ENCODE results near the gene RFX2. TPM values are rescaled to one million over a fixed set of nuclear protein-coding genes. Genes with fewer than 3 reads are reported as not detected.

Gene RFX2
- total RNA-seq, 6 experiments from 2014 or later = 6.3 to 9.5 (median 6.9) TPM

GRCh38 chr19:6138066-6138465 lies 27.8 kb upstream of the RFX2 start:
- Mint-ChIP-seq H3K4me1 (ENCODE audit: low read depth) (peaks cover 5% of the 10 kb centered on the region), H3K4me3 (no peak overlapping the region), H3K9me3 (no peaks in the 10 kb centered on the region; the same call in 1 of the 2 replicates), H3K27ac (no peak overlapping the region), H3K27me3 (ENCODE audit: insufficient read depth) (peaks cover 12% of the 10 kb centered on the region), H3K36me3 (ENCODE audit: low read depth) (no peaks in the 10 kb centered on the region)
- no peak for DNase-seq
- TF ChIP-seq CTCF (IDR thresholded peaks at IDR 0.05) = no peak

- no peak overlapping the region for H3K4me3 Mint-ChIP-seq
- H3K36me3 Mint-ChIP-seq (ENCODE audit: low read depth) = no peaks in the 10 kb centered on the region
- H3K9me3 Mint-ChIP-seq = no peaks in the 10 kb centered on the region
- no peak overlapping the region for H3K27ac Mint-ChIP-seq
- peaks cover 4% of the 10 kb centered on the region; the same call in 1 of the 2 replicates for H3K27me3 Mint-ChIP-seq (ENCODE audit: insufficient read depth)
- no peak for DNase-seq
- TF ChIP-seq CTCF (IDR thresholded peaks at IDR 0.05) = no peak
- H3K4me1 Mint-ChIP-seq (ENCODE audit: low read depth) = peaks cover 4% of the 10 kb centered on the region
Measured at GRCh38 chr19:6133231-6133630, 22.9 kb upstream of the RFX2 start.

- no peak for TF ChIP-seq CTCF (IDR thresholded peaks at IDR 0.05)
- Mint-ChIP-seq H3K36me3 (ENCODE audit: low read depth) (no peaks in the 10 kb centered on the region), H3K4me1 (ENCODE audit: low read depth) (no peaks in the 10 kb centered on the region), H3K27me3 (ENCODE audit: insufficient read depth) (peaks cover 2% of the 10 kb centered on the region; the same call in 1 of the 2 replicates), H3K4me3 (no peak overlapping the region), H3K27ac (no peak overlapping the region), H3K9me3 (peaks cover 4% of the 10 kb centered on the region)
- no peak for DNase-seq
Measured at GRCh38 chr19:6132482-6132881, 22.2 kb upstream of the RFX2 start.

- H3K9me3 Mint-ChIP-seq = peaks cover 4% of the 10 kb centered on the region
- H3K36me3 Mint-ChIP-seq (ENCODE audit: low read depth) = no peaks in the 10 kb centered on the region
- no peak overlapping the region for H3K27ac Mint-ChIP-seq
- peaks cover 5% of the 10 kb centered on the region; the same call in 1 of the 2 replicates for H3K27me3 Mint-ChIP-seq (ENCODE audit: insufficient read depth)
- H3K4me1 Mint-ChIP-seq (ENCODE audit: low read depth) = no peaks in the 10 kb centered on the region
- peak; percentile 28 for DNase-seq
- H3K4me3 Mint-ChIP-seq = no peak overlapping the region
- TF ChIP-seq CTCF (IDR thresholded peaks at IDR 0.05) = no peak
Measured at GRCh38 chr19:6127716-6128335, 17.5 kb upstream of the RFX2 start.

- TF ChIP-seq CTCF (IDR thresholded peaks at IDR 0.05) = peak; percentile 53; the same call in 1 of the 2 replicates
- no peak overlapping the region for H3K27ac Mint-ChIP-seq
- peaks cover 4% of the 10 kb centered on the region for H3K9me3 Mint-ChIP-seq
- peaks cover 9% of the 10 kb centered on the region for H3K4me1 Mint-ChIP-seq (ENCODE audit: low read depth)
- peak; percentile 58 for DNase-seq
- no peak overlapping the region for H3K4me3 Mint-ChIP-seq
- no peaks in the 10 kb centered on the region for H3K36me3 Mint-ChIP-seq (ENCODE audit: low read depth)
- peaks cover 5% of the 10 kb centered on the region; the same call in 1 of the 2 replicates for H3K27me3 Mint-ChIP-seq (ENCODE audit: insufficient read depth)
Measured at GRCh38 chr19:6126335-6126974, 16.2 kb upstream of the RFX2 start.

Data from HFFc6 (cell line).